HCT116 (cell line): ENCODE measurements around the gene ASAP3.

Source experiments
- ATF3 ChIP-seq: IDR thresholded peaks from 2 replicates; pipeline ENCODE4 v1.6.1; 2012
- CBX3 ChIP-seq: IDR thresholded peaks from 2 replicates; pipeline ENCODE4 v1.6.1; 2012; ENCODE audit warnings: low read depth
- CTCF ChIP-seq, 3 experiments: fragments of 200-600 bp in 1 of 3; sonication (generic) in 1 of 3; IDR thresholded peaks in 2 of 3; conservative IDR thresholded peaks in 1 of 3; 2 replicates each; pipeline ENCODE4 v1.5.1; 2012 to 2017; ENCODE audit warnings: low read depth in 2 of 3, low read length in 2 of 3, antibody characterized with exemption in 1 of 3, borderline replicate concordance in 1 of 3, control low read depth in 1 of 3, mild to moderate bottlenecking in 1 of 3, mixed read lengths in 1 of 3, mixed run types in 1 of 3, moderate library complexity in 1 of 3; ENCODE audit not compliant: insufficient read depth in 1 of 3
- ELF1 ChIP-seq: IDR thresholded peaks from 2 replicates; pipeline ENCODE4 v1.6.1; 2012; ENCODE audit warnings: low read depth, borderline replicate concordance
- JUND ChIP-seq: IDR thresholded peaks from 2 replicates; pipeline ENCODE4 v1.6.1; 2012
- MAX ChIP-seq: IDR thresholded peaks from 2 replicates; pipeline ENCODE4 v1.6.1; 2012
- POLR2A ChIP-seq: IDR thresholded peaks from 2 replicates; pipeline ENCODE4 v1.7.0; 2011; ENCODE audit warnings: borderline replicate concordance; ENCODE audit not compliant: insufficient read depth, insufficient read length; ENCODE audit errors: extremely low read depth
- POLR2AphosphoS5 ChIP-seq: IDR thresholded peaks from 2 replicates; pipeline ENCODE4 v1.6.1; 2011; ENCODE audit warnings: mild to moderate bottlenecking, low read depth, low read length, moderate library complexity
- SRF ChIP-seq: IDR thresholded peaks from 2 replicates; pipeline ENCODE4 v1.6.1; 2012; ENCODE audit warnings: low read depth
- ZNF274 ChIP-seq: fragments of 200-500 bp; sonication (Bioruptor generic); IDR thresholded peaks from 2 replicates; pipeline ENCODE4 v1.6.1; 2014; ENCODE audit warnings: mild to moderate bottlenecking, low read depth, low read length, inconsistent platforms

- TF ChIP-seq POLR2AphosphoS5, result no peak
- no peak for TF ChIP-seq CTCF (IDR thresholded peaks at IDR 0.05 in 2 of 3, conservative IDR thresholded peaks at IDR 0.05 in 1 of 3; ENCODE audit: borderline replicate concordance in 1 of 3, insufficient read depth in 1 of 3, low read depth in 2 of 3, low read length in 2 of 3)
- no peak for TF ChIP-seq JUND
- no peak for TF ChIP-seq CBX3
- TF ChIP-seq ATF3, result no peak
- TF ChIP-seq SRF, result no peak
- no peak for TF ChIP-seq ZNF274
- TF ChIP-seq POLR2A, result no peak
- TF ChIP-seq ELF1, result no peak
- no peak for TF ChIP-seq MAX
These were observed 103.3 kb downstream of the ASAP3 start for GRCh38 chr1:23380719-23381118.
